OCI-LY1 (cell line): ENCODE measurements around the gene MCAM.

Experiments
- H2AFZ ChIP-seq: fragments of 200-600 bp; sonication (generic), shearing (Covaris generic); 2 replicates; pipeline ENCODE4 v1.6.0; 2014; ENCODE audit warnings: antibody characterized with exemption, mild to moderate bottlenecking, low read length
- H3F3A ChIP-seq: fragments of 200-600 bp; sonication (generic), shearing (Covaris generic); 2 replicates; pipeline ENCODE4 v1.6.0; 2014; ENCODE audit warnings: mild to moderate bottlenecking, antibody characterized with exemption, low read length, moderate library complexity; ENCODE audit not compliant: insufficient read depth
- H3K27ac ChIP-seq: fragments of 200-600 bp; sonication (generic); 2 replicates; pipeline ENCODE4 v1.5.1; 2014; ENCODE audit warnings: low read length, mixed run types, mild to moderate bottlenecking, low read depth; ENCODE audit not compliant: poor library complexity, severe bottlenecking
- H3K27me3 ChIP-seq: fragments of 200-600 bp; sonication (generic); 2 replicates; pipeline ENCODE4 v1.6.0; 2014; ENCODE audit warnings: antibody characterized with exemption, mild to moderate bottlenecking, low read length, moderate library complexity; ENCODE audit not compliant: insufficient read depth
- H3K36me3 ChIP-seq: fragments of 200-600 bp; sonication (generic); 2 replicates; pipeline ENCODE4 v1.6.1; 2014; ENCODE audit warnings: mild to moderate bottlenecking, antibody characterized with exemption, low read length, moderate library complexity, mixed read lengths; ENCODE audit not compliant: insufficient read depth
- H3K4me1 ChIP-seq: fragments of 200-600 bp; sonication (generic); 2 replicates; pipeline ENCODE4 v1.5.1; 2014; ENCODE audit warnings: mild to moderate bottlenecking, low read length, moderate library complexity; ENCODE audit not compliant: insufficient read depth, severe bottlenecking
- H3K4me2 ChIP-seq: fragments of 200-600 bp; sonication (generic), shearing (Covaris generic); 2 replicates; pipeline ENCODE4 v1.6.1; 2014; ENCODE audit warnings: low read length
- H3K4me3 ChIP-seq: fragments of 200-600 bp; sonication (generic); 2 replicates; pipeline ENCODE4 v1.5.1; 2014; ENCODE audit warnings: low read length, low read depth, mild to moderate bottlenecking, mixed read lengths; ENCODE audit not compliant: poor library complexity, severe bottlenecking
- H3K79me2 ChIP-seq: fragments of 200-600 bp; shearing (Covaris generic); 2 replicates; pipeline ENCODE4 v1.6.1; 2016; ENCODE audit warnings: mixed run types, low read length, mixed read lengths; ENCODE audit not compliant: insufficient read depth
- H3K9ac ChIP-seq: fragments of 200-600 bp; sonication (generic), shearing (Covaris generic); 2 replicates; pipeline ENCODE4 v1.6.1; 2014; ENCODE audit warnings: mild to moderate bottlenecking, low read length, mixed read lengths
- H3K9me2 ChIP-seq: fragments of 200-600 bp; sonication (generic), shearing (Covaris generic); 2 replicates; pipeline ENCODE4 v1.6.1; 2014; ENCODE audit warnings: low read depth, mild to moderate bottlenecking, low read length, mixed read lengths
- H3K9me3 ChIP-seq: fragments of 200-600 bp; shearing (Covaris generic); 2 replicates; pipeline ENCODE4 v1.6.1; 2014; ENCODE audit warnings: low read length, mixed read lengths
- H4K20me1 ChIP-seq: fragments of 200-600 bp; sonication (generic), shearing (Covaris generic); 2 replicates; pipeline ENCODE4 v1.6.0; 2016; ENCODE audit warnings: mild to moderate bottlenecking, low read length; ENCODE audit not compliant: insufficient read depth
- CTCF ChIP-seq: fragments of 200-600 bp; sonication (generic), shearing (Covaris generic); IDR thresholded peaks from 2 replicates; pipeline ENCODE4 v1.5.1; 2017; ENCODE audit warnings: mild to moderate bottlenecking, antibody characterized with exemption, low read length, moderate library complexity, mixed read lengths
- EZH2 ChIP-seq: fragments of 200-600 bp; sonication (generic), shearing (Covaris generic); IDR thresholded peaks from 2 replicates; pipeline ENCODE4 v1.8.0; 2017; ENCODE audit warnings: borderline replicate concordance, mixed run types, mild to moderate bottlenecking, antibody characterized with exemption, low read length, moderate library complexity, mixed read lengths

MCAM gene

GRCh38 chr11:119320776-119321524, 4.0 kb upstream of the MCAM start:
- Histone ChIP-seq H3K4me2 (peak overlapping the region; percentile 78), H3F3A (no peaks in the 10 kb centered on the region), H3K4me1 (peaks cover 59% of the 10 kb centered on the region), H3K79me2 (no peaks in the 10 kb centered on the region), H3K36me3 (no peaks in the 10 kb centered on the region), H3K9me3 (no peaks in the 10 kb centered on the region), H3K4me3 (peak overlapping the region; percentile 60), H3K9me2 (no peaks in the 10 kb centered on the region), H2AFZ (peak overlapping the region; percentile 35; the same call in 1 of the 2 replicates), H3K9ac (peak overlapping the region; percentile 68), H4K20me1 (no peaks in the 10 kb centered on the region), H3K27ac (peak overlapping the region; percentile 70), H3K27me3 (no peaks in the 10 kb centered on the region)
- TF ChIP-seq CTCF (no peak), EZH2 (no peak)

DNA sequence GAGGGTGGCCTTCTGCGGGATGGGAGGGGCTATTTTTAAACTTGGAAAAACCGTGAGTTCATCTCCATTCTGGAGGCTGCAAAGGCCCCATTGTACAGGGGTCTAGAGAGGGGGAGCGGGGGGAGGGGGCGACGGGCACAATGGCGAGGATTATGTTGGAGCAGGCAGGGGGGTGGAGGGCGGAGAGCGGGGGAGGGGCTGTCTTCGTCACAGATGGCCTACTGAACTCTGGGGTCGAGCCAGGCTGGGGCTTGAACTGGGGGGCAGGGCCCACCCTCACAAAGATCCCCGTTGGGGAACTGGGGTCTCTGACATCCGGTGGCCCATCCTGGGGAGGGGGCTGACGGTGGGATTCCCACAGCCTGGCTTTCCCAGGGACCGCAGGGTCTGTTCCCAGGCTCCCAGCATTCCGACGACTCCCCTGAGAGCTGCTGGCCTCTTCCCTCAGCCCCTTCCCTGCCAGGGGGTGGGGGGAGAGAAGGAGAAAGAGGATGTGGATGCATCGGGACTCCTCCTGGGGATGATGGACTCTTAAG, 3.4 kb upstream of the MCAM start:
- Histone ChIP-seq H3K4me3 (peak overlapping the region; percentile 60), H3K4me2 (peak overlapping the region; percentile 78), H3K4me1 (peaks cover 65% of the 10 kb centered on the region), H3K9me2 (no peaks in the 10 kb centered on the region), H4K20me1 (no peaks in the 10 kb centered on the region), H3K9me3 (no peaks in the 10 kb centered on the region), H3K36me3 (no peaks in the 10 kb centered on the region), H3K9ac (peak overlapping the region; percentile 68), H2AFZ (no peak overlapping the region), H3F3A (no peaks in the 10 kb centered on the region), H3K27ac (no peak overlapping the region), H3K27me3 (no peaks in the 10 kb centered on the region), H3K79me2 (no peaks in the 10 kb centered on the region)
- TF ChIP-seq CTCF, result no peak

DNA sequence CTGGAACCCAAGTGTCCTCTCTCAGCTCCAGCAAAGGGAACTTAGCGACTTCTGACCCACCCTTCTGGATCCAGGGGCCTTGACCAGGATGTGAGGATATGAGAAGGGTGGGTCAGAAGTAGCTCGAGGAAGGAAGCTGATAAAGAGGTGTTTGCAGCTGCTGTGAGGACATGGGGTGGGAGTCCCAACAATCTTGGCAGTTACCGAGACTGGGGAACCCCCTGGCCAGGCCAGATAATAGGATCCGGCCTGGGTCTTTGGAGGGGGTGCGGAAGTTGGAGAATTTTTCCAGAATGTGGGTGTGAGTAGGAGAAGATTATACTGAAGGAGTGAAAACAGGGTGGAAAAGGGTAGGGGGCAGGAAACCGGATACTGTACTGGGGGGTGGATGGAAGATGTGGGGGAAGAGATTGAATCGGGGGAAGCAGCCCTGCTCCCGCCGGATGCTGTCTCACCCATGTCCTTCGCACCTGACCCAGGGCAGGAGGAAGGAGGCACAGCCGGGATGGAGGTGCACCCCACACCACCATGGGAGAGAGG, 2.8 kb upstream of the MCAM start:
- TF ChIP-seq CTCF, result no peak
- no peak for TF ChIP-seq EZH2
- no peaks in the 10 kb centered on the region for H3K36me3 ChIP-seq
- H3F3A ChIP-seq, result no peaks in the 10 kb centered on the region
- H3K27ac ChIP-seq, result no peak overlapping the region
- no peaks in the 10 kb centered on the region for H3K9me2 ChIP-seq
- no peak overlapping the region for H3K4me3 ChIP-seq
- H4K20me1 ChIP-seq, result no peaks in the 10 kb centered on the region
- H3K27me3 ChIP-seq, result no peaks in the 10 kb centered on the region
- H3K9me3 ChIP-seq, result no peaks in the 10 kb centered on the region
- H3K4me1 ChIP-seq, result peaks cover 69% of the 10 kb centered on the region
- no peak overlapping the region for H3K4me2 ChIP-seq
- H3K79me2 ChIP-seq, result no peaks in the 10 kb centered on the region
- no peak overlapping the region for H2AFZ ChIP-seq
- H3K9ac ChIP-seq, result no peak overlapping the region
